Measurements from ENCODE around the gene PTPRF. TPM values are rescaled to one million over a fixed set of nuclear protein-coding genes. Genes with fewer than 3 reads are reported as not detected.

The PTPRF gene
- total RNA-seq, 3 donors from 2014 or later (not counting 1 experiment from before 2014, with no cell fraction given), result 0.12 to 1.9 TPM; not detected in 1

DNA sequence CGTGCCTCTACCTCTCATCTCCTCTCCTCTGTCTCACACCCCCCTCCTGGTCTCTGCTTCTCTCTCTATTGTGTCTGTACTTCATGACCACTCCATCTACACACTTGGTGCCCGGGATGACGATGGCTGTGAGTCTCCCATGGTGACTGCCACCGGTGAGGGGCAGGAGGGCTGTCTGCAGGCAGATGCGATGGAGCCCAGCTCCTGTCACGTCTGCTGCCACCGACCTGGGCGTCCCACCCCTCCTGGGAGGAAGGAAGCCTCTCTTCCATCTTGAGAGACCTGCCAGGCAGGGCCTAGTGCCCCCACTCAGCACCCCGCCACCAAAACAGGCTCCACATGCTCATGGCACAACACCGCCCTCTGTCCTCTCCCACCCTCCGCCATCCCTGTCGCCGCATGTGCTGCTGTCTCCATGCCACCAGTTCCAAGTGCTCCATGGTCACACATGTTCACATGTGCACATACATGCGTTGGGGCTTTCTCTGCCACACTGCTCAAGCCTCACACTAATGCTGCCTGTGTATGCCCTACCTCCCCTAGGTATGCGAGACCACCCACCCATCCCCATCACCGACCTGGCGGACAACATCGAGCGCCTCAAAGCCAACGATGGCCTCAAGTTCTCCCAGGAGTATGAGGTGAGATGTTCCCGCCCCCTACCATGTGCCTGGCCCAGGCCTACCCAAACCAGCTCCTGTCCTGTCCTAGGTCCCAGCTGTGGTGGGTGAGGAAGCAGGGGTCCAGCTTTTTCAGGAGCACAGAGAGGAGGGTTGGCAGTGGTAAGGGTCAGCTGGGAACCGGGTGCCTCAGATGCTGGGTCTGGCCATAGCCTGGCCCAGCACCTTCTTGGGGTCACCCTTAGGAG is 82.6 kb downstream of the PTPRF start:
- H3K9me3 Mint-ChIP-seq, result no peaks in the 10 kb centered on the region
- no peak for ATAC-seq
- 90% methylated on average over 22 of the region's 22 CpGs for WGBS (ENCODE audit: insufficient coverage)

DNA sequence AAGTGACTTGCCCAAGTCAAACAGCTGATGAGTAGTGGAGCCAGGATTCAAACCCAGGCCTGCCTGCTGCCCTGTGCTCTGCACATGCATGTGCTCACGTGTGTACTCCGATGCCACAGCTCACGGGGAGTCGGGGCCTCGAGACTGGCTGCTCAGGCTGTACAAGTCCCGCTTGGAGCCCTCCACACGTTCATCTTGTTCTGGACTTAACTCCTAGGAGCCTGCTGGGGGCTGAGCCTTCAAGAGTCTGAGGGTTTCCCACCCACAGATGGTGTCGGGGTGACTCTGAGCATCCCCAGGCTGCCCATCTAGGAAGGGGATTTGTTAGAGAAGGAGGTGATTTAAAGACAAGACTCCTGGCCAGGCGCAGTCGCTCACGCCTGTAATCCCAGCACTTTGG is 83.5 kb downstream of the PTPRF start:
- no peaks in the 10 kb centered on the region for H3K9me3 ChIP-seq (ENCODE audit: control insufficient read depth, insufficient read depth, low read length)
- Mint-ChIP-seq H3K9me3 (no peaks in the 10 kb centered on the region), H3K36me3 (no peaks in the 10 kb centered on the region), H3K27ac (no peak overlapping the region), H3K4me3 (no peak overlapping the region), H3K27me3 (ENCODE audit: low read depth in 2 of 2) (peaks cover 5 to 6% of the 10 kb centered on the region in 2 donors), H3K4me1 (peaks cover 0 to 15% of the 10 kb centered on the region in 2 donors)
- H3K36me3 ChIP-seq (ENCODE audit: control insufficient read depth, insufficient read depth, low read length), result no peaks in the 10 kb centered on the region
- H3K4me3 ChIP-seq (ENCODE audit: low read length), result no peak overlapping the region
- H3K27ac ChIP-seq (ENCODE audit: low read length), result no peak overlapping the region
- TF ChIP-seq, protein P1, sequence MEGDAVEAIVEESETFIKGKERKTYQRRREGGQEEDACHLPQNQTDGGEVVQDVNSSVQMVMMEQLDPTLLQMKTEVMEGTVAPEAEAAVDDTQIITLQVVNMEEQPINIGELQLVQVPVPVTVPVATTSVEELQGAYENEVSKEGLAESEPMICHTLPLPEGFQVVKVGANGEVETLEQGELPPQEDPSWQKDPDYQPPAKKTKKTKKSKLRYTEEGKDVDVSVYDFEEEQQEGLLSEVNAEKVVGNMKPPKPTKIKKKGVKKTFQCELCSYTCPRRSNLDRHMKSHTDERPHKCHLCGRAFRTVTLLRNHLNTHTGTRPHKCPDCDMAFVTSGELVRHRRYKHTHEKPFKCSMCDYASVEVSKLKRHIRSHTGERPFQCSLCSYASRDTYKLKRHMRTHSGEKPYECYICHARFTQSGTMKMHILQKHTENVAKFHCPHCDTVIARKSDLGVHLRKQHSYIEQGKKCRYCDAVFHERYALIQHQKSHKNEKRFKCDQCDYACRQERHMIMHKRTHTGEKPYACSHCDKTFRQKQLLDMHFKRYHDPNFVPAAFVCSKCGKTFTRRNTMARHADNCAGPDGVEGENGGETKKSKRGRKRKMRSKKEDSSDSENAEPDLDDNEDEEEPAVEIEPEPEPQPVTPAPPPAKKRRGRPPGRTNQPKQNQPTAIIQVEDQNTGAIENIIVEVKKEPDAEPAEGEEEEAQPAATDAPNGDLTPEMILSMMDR (IDR thresholded peaks at IDR 0.05), result no peak
- ATAC-seq, result no peak
- intact Hi-C loops (cut with micrococcal nuclease), result no loop called here
- no peak for DNase-seq
- H3K27me3 ChIP-seq (ENCODE audit: control insufficient read depth, insufficient read depth, low read length), result no peaks in the 10 kb centered on the region
- WGBS (ENCODE audit: insufficient coverage), result 87% methylated on average over 11 of the region's 11 CpGs
- H3K4me1 ChIP-seq (ENCODE audit: control insufficient read depth, insufficient read depth, low read length), result no peaks in the 10 kb centered on the region

More for the DNA sequence above, 82.6 kb downstream of the PTPRF start:
- Histone ChIP-seq H3K27me3 (ENCODE audit: control insufficient read depth, insufficient read depth, low read length) (no peaks in the 10 kb centered on the region), H3K27ac (ENCODE audit: low read length) (no peak overlapping the region), H3K4me3 (ENCODE audit: low read length) (no peak overlapping the region), H3K9me3 (ENCODE audit: control insufficient read depth, insufficient read depth, low read length) (no peaks in the 10 kb centered on the region), H3K36me3 (ENCODE audit: control insufficient read depth, insufficient read depth, low read length) (no peaks in the 10 kb centered on the region), H3K4me1 (ENCODE audit: control insufficient read depth, insufficient read depth, low read length) (no peaks in the 10 kb centered on the region)
- Mint-ChIP-seq H3K27ac (no peak overlapping the region), H3K27me3 (ENCODE audit: low read depth in 2 of 2) (peaks cover 5 to 6% of the 10 kb centered on the region in 2 donors), H3K4me3 (no peak overlapping the region), H3K4me1 (peaks cover 0 to 15% of the 10 kb centered on the region in 2 donors), H3K36me3 (no peaks in the 10 kb centered on the region)
- intact Hi-C loops (cut with micrococcal nuclease), result no loop called here
- no peak for DNase-seq
- TF ChIP-seq, protein P1 (IDR thresholded peaks at IDR 0.05), result no peak

DNA sequence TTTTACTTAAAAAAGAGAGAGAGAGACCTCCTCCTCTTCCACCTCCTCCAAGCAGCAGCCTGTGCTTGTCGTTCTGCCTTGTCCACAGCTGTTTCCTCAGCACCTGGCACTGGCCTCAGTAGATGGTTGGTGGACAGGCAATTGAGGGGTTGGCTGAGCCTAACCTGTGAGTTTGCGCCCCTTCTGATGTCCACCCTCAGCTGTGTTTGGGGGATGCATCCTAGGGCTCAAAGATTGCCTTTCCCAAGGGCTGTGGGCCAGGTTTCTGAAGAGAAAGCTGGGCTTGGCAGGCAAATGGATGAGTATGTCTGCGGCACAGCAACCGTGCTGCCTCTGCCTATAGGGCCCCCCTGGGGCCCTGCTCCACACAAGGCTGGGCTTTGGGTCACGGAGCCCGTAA is 84.2 kb downstream of the PTPRF start:
- intact Hi-C loops (cut with micrococcal nuclease), result no loop called here
- H3K27ac Mint-ChIP-seq, result no peak overlapping the region

More for the DNA sequence above, 84.2 kb downstream of the PTPRF start:
- Mint-ChIP-seq H3K9me3 (no peaks in the 10 kb centered on the region), H3K4me1 (peaks cover 0 to 15% of the 10 kb centered on the region in 2 donors), H3K4me3 (no peak overlapping the region), H3K27me3 (ENCODE audit: low read depth in 2 of 2) (peaks cover under 1 to 6% of the 10 kb centered on the region in 2 donors), H3K36me3 (no peaks in the 10 kb centered on the region)
- TF ChIP-seq, protein P1 (IDR thresholded peaks at IDR 0.05), result no peak
- Histone ChIP-seq H3K4me1 (ENCODE audit: control insufficient read depth, insufficient read depth, low read length) (no peaks in the 10 kb centered on the region), H3K27ac (ENCODE audit: low read length) (no peak overlapping the region), H3K27me3 (ENCODE audit: control insufficient read depth, insufficient read depth, low read length) (no peaks in the 10 kb centered on the region), H3K36me3 (ENCODE audit: control insufficient read depth, insufficient read depth, low read length) (no peaks in the 10 kb centered on the region), H3K9me3 (ENCODE audit: control insufficient read depth, insufficient read depth, low read length) (no peaks in the 10 kb centered on the region), H3K4me3 (ENCODE audit: low read length) (no peak overlapping the region)
- no peak for ATAC-seq
- DNase-seq, result no peak
- 85% methylated on average over 5 of the region's 6 CpGs for WGBS (ENCODE audit: insufficient coverage)
